Activated CD8-positive, alpha-beta memory T cell treated with anti-CD3 and anti-CD28 coated beads for 1 hour (primary cell): ENCODE measurements around the gene GMPS.
"Not testable (repeated sequence)": the region's sequence is repeated elsewhere in the genome, so short reads cannot be mapped to it uniquely, and the experiment has no call there.

Experiments used
- DNase-seq, 2 donors: peaks; one replicate each; pipeline ENCODE4 v3.0.0-alpha.2; 2020; ENCODE audit warnings: low read depth in 1 of 2; ENCODE audit errors: extremely low read depth in 1 of 2

The GMPS gene

DNA sequence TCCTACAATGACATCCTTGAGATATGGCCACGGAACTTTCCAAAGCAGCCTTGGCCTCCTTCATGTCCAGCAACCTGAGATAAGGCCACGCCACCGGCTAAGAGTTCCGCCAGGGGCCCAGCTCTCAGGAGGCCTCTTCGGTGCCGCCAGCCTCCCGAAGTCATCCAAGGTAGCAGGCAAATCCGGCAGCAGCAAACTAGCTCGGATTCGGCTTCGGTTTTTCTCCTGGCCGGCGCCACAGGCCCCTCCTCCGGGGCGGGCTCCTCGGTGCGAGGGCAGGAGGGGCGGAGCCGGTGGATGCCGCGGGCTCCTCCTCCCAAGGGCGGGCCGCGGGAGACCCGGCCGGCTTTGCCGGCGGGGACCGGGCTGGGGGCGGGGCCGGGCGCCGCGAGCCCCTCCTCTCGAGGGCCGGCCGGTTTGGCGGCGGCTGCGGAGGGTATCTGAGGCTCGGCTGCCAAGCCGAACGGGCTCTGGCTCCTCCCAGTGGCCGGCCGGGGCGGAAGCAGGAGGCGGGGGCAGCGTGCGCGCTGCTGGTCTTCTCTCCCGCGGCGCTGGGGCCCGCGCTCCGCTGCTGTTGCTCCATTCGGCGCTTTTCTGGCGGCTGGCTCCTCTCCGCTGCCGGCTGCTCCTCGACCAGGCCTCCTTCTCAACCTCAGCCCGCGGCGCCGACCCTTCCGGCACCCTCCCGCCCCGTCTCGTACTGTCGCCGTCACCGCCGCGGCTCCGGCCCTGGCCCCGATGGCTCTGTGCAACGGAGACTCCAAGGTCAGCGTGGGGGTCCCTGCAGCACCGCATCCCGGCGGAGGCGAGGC, at the start of gene GMPS:
Gene GMPS, plus strand, starts transcription at position 518 of the 812 bp plus-strand sequence. Its CDS starts 221 bp downstream, at position 739.
- peak; percentile 81 to 92 for DNase-seq

DNA sequence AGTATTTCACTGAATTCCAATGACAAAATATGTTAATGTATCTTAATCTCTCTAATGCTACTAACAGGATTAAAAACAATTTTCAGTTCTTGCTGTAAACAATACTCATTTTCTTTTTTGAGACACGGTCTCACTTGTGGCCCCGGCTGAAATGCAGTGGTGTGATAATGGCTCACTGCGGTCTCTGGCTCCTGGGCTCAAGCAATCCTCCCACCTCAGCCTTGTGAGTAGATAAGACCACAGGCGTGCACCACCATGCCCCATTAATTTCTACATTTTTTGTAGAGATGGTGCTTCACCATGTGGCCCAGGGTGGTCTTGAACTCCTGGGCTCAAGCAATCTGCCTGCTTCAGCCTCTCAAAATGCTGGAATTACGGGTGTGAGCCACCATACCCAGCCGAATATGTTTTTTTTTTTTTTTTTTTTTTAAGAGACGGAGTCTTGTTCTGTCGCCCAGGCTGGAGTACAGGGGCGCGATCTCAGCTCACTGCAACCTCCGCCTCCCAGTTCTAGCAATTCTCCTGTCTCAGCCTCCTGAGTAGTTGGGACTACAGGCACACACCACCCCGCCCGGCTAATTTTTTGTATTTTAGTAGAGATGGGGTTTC, 41.9 kb upstream of the GMPS start:
- DNase-seq = not testable (repeated sequence)

DNA sequence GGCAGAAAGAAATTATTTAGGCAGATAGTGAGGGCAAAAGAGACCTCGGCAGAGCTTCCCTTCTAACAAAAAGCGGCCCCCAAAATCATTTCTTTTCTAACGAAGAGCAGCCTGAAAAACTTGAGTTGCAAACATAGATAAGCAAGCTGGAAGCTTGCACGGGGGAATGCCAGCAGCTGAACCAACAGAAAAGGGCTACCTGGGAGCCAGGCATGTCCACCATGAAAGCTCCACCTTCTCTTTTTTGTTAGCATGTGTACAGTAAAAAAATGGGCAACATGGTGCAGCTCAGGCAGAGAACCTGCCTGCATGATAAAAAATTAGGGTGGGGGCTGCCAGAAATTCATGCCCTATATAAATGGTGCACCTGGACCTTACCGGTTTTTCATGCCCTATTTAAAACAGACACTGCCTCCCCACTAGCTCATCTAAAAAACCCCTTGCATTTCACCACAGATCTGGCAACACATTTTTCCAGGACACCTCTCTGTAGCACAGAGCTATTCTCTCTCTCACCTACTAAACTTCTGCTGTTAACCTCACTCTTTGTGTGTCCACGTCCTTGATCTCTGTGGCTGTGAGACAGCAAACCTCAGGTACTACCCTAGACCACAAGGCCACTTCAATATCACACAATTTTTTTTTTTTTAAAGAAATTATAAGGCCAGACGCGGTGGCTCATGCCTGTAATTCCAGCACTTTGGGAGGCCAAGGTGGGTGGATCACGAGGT, 34.9 kb upstream of the GMPS start:
- DNase-seq = no peak

DNA sequence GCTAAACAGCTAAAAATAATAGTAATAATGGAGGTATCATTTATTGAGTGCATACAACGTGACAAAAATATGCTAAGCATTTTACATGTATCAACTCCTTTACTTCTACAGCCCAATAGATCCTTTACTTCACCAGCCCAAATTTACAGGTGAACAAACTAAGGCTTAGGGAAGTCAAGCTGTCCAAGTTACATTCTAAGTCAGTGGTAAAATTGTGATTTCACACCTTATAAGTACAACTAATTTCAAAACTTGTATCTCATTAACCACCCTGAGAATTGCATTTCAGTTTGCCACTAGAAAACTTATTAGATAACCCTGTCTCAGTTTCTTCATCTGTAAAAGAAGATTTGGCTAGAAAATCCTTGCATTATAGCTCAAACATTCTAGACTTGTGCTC, 26.9 kb upstream of the GMPS start:
- DNase-seq = no peak

DNA sequence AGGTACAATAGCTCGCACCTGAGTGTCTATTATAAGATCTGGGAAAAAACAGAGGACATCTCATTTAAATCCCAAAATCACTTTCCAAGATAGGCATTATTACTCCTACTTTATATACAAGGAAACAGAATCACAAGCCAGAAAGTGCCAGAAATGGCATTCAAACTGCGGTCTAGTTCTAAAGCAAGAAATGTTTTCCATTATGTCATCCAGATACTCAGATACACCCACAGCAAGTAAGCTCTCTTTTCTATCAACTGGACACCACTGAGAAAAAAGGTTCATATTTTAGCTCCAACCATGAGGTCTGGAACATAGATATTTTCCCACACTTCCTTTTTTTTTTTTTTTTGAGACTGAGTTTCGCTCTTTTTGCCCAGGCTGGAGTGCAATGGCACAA, 24.3 kb upstream of the GMPS start:
- no peak for DNase-seq

DNA sequence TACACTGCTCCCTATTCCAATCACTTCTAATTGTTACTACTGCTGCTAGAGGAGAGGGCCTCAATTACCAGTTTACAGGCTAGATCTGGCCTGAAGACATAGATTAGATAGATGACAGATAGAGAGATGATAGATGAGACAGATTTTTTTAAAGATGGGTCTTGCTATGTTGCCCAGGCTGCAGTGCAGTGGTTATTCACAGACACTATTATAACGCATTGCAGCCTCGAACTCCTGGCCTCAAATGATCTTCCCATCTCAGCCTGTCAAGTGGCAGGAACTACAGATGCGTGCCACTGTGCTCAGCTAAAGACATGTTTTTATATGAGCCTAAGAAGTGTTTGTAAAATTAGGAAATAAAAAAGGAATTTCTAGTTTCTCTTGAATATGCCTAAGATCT, 22.5 kb upstream of the GMPS start:
- no peak for DNase-seq

DNA sequence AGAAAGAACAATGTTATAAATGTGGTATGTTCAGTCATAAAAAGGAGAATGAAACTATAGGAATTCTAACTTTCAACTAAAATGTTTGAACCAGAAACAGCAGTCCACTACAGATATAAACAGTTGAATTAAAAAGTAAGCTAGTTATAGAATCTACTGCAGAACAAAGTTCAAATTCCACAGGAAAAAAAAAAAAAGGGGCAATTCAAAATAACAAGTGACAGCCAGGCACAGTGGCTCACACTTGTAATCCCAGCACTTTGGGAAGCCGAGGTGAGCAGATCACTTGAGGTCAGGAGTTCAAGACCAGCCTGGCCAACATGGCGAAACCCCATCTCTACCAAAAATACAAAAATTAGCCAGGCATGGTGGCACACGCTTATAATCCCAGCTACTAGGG, 21.0 kb upstream of the GMPS start:
- DNase-seq = not testable (repeated sequence)

DNA sequence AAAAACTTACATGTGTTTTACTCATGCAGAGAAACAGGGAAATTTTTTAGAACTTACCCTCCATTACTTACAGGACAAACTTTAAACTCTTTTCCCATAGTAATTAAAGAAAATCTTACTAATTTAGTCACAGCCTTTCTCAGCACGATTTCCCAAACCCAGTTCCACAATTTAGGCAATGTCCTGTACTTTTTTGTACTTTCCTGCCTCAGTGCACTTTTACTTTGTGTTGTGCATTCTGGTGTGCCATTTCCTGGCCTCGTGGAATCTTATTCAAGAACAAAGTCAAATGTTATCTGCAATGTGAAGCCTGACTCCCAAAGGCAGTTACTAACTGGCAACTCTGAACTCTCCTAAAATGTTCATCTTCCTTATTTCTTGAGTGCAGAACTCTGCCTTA, 18.1 kb upstream of the GMPS start:
- no peak for DNase-seq

DNA sequence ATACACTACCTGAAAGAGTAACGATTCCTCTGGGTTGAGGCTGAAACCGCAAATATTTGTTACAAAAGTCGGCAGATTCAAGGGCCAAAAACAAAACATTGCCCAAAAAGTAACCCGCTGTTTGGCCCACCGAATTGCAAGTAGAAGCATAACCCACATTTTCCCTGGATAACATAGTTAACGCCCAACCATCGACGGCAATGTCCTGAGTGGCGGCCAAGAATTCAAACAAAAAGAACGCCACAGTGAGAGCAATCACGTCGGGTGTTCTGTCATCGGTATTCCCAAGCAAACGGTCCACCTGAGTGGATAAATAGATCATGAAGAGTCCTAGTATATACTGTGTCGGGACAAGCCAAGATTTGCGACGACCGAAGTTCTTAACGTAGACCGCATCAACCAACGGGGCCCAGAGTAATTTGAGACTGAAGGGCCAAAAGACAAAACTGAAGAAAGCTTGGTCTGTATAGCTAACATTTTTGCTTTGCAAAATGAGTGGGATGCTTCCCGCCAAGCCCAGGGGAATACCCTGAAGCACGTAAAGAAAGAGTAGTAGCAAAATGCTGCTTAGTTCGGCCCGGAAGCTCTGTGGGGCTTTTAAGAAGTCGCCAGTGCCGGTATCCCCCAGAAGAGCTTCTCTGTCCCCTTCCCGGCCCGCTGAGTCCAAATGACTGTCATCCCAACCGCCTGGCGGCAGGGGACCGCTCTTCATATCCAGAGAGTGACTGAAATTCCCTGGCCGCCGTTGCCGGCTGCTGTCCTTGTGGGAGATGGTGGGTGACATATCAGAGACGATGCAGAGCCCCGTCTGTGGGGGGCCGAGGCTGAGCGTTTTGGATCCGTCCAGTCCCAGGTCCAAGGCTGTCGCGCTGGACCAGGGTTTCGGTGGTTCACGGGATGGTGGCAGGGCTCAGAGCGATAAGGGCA, 17.0 kb upstream of the GMPS start:
- no peak for DNase-seq

DNA sequence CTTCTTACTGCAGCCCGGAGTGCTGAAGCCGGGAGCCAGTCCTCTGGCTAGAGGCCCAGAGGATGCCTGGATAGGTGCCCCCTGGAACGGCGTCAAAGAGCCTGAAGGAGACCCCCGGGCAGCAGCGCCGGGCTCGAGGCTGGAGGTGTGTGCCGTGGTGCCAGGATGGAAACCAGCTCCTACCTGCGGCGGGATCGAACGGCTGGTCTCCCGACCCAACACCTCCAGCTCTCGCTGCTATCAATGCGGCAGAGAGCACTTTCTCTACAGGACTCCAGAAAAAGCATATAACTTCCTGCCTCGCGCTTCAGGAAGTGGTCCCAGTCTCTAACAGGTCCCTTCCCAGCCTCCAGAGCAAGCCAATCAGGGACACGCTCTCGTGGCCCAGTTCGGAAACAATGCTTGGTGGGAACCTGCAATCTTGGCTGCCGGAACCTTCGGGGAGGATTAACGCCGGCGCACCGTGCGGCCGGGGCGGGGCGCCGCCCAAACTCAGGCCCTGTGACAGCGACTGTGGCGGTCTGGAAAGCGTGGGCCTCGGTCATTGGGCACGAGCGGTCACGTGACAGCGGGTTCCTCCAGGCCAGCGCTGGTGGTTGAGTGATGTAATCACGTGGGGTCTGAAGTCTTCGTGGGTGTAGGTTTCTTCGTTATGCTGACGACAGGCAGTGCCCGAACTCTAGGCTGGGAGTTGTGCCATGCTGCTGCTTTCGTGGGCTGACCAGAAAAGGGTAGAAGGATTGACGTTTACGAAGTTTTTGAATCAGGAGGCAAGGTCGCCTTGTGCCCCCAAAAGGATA, 16.1 kb upstream of the GMPS start, which contains the start of gene SLC33A1:
Gene SLC33A1, minus strand, starts transcription at position 287 of the 800 bp plus-strand sequence. CDS start 430 bp downstream, outside the sequence.
- DNase-seq = peak; percentile 97 to 98

DNA sequence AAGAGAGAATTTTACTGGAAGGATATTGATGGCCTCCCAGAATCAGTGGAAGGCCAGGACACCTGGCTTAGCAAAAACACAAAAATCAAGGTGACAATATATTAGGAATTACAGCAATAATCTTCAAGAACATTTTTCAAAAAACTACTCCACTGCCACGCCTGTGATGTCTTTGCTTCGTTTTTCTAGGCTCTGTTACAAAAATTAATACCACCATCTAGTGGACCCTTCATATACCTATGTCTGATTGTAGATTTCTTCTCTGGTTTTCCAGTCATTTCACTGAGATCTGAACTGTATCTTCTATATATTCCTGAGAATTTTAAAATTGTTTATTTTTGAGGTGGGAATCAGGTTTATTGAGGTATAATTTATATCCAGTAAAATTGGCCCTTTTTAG, 10.6 kb upstream of the GMPS start:
- DNase-seq = no peak

DNA sequence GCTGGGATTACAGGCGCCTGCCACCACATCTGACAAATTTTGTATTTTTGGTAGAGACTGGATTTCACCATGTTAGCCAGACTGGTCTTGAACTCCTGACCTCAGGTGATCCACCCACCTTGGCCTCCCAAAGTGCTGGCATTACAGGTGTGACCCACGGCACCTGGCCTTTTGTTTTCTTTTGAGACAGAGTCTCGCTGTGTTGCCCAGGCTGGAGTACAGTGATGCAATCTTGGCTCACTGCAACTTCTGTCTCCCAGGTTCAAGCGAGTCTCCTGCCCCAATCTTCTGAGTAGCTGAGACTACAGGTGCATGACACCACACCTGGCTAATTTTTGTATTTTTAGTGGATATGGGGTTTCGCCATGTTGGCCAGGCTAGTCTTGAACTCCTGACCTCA, 10.0 kb upstream of the GMPS start:
- not testable (repeated sequence) for DNase-seq

DNA sequence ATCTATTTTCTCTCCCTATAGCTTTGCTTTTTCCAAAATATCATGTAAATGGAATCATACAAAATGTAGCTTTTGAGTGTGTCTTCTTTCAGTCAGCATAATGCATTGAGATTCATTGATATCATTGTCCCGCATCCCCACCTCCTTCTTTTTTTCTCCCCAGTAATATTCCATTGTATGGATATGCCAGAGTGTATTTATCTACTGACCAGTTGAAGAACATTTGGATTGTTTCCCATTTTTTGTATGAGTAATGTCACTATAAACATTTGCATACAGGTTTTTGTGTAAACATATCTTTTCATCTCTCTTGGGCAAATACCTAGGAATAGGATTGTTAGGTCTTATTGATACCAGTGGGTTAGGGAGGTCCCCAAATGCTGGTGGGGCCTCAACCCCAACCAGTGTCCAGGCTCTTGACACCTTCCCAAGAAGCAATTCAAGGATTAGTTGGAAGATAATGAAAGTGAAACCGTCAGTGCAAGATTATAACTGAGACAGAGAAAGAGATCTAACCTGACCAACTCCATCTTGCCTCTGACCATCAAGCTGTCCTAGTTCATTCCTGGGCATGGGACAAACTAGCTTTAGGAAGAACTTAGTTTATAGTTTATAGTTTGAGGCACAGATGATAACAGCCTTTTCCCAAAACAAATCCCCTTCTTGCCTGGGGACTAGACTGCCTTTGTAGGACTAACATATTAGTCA, 8.8 kb upstream of the GMPS start:
- DNase-seq = no peak

DNA sequence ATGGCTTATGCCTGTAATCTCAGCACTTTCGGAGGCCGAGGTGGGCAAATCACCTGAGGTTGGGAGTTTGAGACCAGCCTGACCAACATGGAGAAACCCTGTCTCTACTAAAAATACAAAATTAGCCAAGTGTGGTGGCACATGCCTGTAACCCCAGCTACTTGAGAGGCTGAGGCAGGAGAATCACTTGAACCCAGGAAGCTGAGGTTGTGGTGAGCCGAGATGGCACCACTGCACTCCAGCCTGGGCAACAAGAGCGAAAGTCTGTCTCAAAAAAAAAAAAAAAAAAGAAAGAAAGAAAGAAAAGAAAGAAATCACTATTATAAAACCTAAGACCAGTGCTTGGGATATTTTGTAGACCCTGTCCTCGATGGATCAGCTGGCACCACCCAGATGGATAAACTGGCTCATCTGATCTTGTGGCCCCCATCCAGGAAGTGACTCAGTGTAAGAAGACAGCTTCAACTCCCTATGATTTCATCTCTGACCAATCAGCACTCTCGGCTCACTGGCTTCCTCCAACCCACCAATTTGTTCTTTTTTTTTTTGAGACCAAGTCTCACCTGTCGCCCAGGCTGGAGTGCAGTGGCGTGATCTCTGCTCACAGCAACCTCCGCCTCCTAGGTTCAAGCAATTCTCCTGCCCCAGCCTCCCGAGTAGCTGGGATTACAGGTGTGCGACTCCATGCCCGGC, 8.0 kb upstream of the GMPS start:
- DNase-seq = peak in 1 of 2 donors; percentile 36

DNA sequence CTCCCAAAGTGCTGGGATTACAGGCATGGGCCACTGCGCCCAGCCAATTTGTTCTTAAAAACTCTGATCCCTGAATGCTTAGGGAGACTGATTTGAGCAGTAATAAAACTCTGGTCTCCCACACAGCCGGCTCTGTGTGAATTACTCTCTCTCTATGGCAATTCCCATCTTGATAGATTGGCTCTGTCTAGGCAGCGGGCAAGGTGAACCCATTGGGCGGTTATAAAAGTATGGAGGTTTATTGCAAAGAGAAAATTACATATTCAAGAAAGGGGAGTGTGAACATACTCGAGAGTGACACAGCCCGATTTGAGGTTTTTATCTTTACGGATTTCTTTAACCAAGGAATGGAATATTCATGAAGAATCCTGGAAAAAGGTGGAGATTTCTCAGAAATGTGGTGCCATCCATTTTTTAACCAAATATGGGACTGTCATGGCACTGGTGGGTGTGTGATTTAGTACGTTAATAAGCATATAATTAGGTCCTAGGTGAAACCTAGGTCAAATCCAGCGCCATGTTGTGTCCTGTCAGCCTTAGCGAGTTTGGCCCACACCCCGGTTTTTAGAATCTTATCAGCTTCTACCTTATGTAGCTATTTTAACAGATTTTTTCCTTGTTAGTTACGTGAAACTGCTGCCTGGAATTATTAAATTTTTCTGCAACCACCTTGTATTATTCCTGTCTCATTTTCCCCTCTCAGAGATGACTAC, 7.2 kb upstream of the GMPS start:
- no peak for DNase-seq

DNA sequence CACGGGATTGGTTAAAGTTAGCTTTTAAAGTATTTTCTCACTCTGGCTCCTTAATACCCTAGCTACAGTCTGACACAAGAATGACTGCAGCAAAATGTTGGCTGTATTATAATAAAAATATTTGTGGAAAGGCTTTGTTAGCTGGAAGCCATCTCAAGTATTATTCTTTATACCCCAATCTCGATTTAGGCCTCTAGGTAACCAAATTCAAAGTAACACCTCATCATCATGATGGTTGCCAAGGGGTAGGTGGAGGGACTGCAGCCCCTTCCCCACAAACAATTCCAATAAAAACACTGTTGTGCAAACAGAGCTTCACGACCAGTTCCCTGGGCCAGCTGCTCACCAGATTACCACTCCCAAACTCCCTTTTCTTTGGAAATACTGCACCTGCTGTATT, 759 bp upstream of the GMPS start:
- no peak for DNase-seq

DNA sequence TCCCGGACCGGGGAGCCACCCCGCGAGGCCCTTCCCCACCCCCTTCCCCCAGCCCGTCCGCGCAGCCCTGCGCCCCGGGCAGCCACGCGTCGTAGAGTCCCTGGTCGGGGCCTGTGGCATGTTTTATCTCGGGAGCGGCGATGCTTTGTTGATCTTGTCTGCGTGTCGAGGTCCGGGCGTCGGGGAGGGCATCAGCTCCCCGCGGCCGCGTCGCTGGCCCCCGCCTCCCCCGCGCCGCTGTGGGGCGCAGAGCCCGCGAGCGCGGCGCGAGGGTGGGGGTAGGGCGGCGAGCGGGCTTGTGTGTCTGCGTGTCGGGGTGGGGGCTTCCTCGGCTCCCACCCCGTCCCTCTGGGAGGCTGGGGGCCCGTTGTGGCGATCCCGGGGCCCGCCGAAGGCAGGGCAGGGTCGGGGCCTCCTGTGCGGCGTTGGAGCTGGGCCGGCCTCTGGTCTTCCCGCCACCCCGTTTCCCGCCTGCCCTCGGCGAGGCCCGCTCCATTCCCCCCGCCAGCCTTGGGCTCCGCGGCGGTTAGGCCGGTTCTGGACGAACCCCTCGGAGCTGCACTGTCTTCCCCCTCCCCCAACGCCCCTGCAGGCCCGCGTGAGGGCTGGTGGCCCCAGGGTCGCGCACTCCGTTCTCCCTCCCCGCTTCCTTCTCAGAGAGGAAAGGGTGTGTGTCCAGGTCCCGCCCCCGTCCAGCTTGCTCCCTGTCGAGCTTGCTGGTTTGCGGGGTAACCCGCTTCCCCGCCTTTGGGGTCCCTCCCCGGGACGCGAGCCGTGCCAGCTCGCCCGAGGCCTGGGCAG, 695 bp downstream of the GMPS start:
- DNase-seq = peak in 1 of 2 donors; percentile 18
